AG09319 (cell line): ENCODE data around the gene HOXD12.

Source experiments
- DNase-seq: peaks from one replicate; pipeline ENCODE4 v3.0.0-alpha.2; 2010; ENCODE audit warnings: low read depth; ENCODE audit errors: extremely low read depth
- TF ChIP-seq, protein P1 (sequence below): IDR thresholded peaks from 2 replicates; pipeline ENCODE4 v1.5.1; 2011; ENCODE audit warnings: low read depth, mild to moderate bottlenecking, inconsistent platforms, low read length, moderate library complexity

The HOXD12 gene

GRCh38 chr2:176071330-176072291 lies 28.0 kb upstream of the HOXD12 start:
- TF ChIP-seq, protein P1, sequence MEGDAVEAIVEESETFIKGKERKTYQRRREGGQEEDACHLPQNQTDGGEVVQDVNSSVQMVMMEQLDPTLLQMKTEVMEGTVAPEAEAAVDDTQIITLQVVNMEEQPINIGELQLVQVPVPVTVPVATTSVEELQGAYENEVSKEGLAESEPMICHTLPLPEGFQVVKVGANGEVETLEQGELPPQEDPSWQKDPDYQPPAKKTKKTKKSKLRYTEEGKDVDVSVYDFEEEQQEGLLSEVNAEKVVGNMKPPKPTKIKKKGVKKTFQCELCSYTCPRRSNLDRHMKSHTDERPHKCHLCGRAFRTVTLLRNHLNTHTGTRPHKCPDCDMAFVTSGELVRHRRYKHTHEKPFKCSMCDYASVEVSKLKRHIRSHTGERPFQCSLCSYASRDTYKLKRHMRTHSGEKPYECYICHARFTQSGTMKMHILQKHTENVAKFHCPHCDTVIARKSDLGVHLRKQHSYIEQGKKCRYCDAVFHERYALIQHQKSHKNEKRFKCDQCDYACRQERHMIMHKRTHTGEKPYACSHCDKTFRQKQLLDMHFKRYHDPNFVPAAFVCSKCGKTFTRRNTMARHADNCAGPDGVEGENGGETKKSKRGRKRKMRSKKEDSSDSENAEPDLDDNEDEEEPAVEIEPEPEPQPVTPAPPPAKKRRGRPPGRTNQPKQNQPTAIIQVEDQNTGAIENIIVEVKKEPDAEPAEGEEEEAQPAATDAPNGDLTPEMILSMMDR: no peak
- DNase-seq: no peak

- DNase-seq: no peak
- TF ChIP-seq, protein P1: no peak
These were observed 27.3 kb upstream of the HOXD12 start for GRCh38 chr2:176072292-176072669.

DNA sequence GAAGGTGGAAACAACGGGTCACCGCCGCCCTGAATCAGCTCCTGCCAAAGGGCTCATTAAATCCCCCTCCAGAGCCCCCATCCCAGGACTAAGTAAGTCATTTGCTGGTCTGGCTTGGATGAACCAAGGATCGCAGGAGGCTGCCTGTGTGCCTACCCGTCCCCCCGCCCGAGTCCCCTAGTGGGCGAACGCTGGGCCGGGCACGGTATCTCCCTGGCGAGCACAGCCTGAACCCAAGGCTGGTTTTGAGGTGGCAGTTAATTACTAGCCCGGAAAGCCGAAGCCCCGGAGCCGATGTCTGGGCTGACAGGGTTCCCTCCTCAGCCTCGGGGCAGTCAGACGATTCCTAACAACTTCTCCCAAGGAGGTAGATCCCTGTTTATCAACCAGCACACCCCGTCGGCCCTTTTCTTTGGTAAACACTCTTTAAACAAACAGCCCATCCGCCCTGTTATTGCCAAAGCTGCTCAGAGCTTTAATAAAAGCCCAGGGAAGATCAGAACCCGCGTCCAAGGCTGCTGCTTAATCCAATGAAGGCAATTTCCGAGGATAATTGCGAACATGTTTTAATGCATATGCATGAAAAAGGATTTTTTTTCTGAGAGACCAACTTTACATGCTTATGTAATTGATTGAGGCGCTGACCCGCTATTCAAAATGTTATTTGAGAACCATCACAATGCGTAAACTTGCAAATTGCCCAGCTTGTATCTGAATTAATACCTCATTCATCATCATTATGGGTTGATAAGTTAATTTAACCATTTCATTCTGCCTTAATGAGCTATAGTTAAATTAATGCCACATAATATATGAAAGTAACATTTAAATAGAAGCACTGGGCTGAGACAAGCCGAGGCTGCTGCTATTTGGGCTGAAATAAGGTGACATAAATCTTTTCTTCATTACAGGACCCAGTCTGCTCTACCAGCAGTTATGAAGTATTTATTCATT lies 26.4 kb upstream of the HOXD12 start:
- TF ChIP-seq, protein P1: no peak
- no peak for DNase-seq

DNA sequence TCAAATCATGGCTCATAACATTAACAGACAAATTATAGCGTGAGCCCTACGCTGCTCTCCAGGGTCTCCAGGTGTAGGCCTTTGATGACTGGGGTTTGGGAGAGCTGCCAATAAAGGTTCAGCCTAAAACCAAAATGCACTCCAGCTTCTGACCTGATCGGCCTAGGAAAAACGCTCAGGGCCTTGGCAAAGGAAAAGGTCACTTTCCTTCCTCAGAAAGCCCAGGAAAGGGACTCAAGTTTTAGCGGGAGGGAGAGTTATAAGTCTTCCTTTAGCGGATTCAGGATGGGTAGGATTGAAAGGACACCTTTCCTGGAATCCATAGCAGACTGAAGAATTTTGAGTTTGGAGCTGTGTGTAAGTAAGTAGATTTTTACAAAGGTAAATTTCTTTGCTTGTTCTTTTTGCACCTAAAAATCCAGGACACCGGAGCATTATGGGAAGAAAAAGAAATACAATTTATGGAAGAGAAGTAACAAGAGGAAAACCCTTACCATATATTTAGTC lies 24.6 kb upstream of the HOXD12 start:
- TF ChIP-seq, protein P1: no peak
- no peak for DNase-seq

DNA sequence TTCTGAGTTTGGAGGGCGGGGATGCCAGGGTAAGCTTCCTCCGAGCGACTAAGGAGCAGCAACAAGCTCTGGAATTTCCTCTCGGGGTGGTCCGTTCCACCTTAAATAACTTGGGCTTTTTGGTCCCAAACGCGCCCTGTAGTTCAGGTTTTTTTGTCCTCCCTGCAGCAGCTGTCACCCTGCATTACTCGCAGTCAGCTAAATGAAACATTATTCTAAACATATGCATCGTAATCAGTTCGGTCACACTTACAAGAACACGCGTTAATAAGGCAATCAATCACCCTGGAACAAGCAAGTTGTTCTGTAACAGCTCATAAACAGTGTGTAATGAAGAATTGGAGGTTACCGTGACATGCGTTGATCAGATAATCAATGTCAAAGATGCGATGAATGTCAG lies 24.1 kb upstream of the HOXD12 start:
- TF ChIP-seq, protein P1: no peak
- DNase-seq: no peak

DNA sequence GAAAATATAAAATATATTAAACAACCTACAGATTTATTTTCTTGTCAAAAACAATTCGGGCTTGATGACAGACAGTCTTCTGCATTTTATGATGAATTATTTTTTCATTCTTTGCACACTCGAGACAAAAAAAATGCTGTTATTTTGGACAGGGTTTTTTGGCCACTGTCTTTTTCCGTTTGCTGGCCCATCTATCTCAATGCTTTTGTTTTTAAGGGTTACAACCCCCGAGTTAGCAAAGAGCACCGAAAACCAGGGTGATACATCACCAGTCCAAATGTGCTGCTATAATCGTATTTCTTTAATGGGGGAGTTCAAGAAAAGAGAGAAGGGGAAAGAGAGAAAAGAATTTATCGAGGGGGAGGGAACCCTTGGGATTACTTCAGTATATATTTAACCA lies 23.5 kb upstream of the HOXD12 start:
- TF ChIP-seq, protein P1: no peak
- DNase-seq: no peak
